Nephron (organoid): ENCODE results near the gene CLDN4.

Experiments
- H3K27ac Mint-ChIP-seq, 3 experiments: 2 replicates each; pipeline ENCODE4 v1.8.0; 2020; ENCODE audit warnings: mixed read lengths in 3 of 3, mild to moderate bottlenecking in 2 of 3, moderate library complexity in 1 of 3
- H3K27me3 Mint-ChIP-seq: 2 replicates; pipeline ENCODE4 v1.8.0; 2021; ENCODE audit warnings: low read depth, mild to moderate bottlenecking, moderate library complexity, mixed read lengths
- H3K36me3 Mint-ChIP-seq: 2 replicates; pipeline ENCODE4 v1.8.0; 2020; ENCODE audit warnings: low read depth, mixed read lengths
- H3K4me1 Mint-ChIP-seq: 2 replicates; pipeline ENCODE4 v1.8.0; 2020; ENCODE audit warnings: mixed read lengths
- H3K4me3 Mint-ChIP-seq, 3 experiments: 2 replicates each; pipeline ENCODE4 v1.8.0; 2020; ENCODE audit warnings: mild to moderate bottlenecking in 3 of 3, mixed read lengths in 3 of 3, moderate library complexity in 2 of 3
- H3K9me3 Mint-ChIP-seq: 2 replicates; pipeline ENCODE4 v1.8.0; 2020; ENCODE audit warnings: mixed read lengths
- CTCF ChIP-seq, 3 experiments: fragments of 200-600 bp; sonication (generic); IDR thresholded peaks; one replicate each; pipeline ENCODE4 v1.5.0; 2021; ENCODE audit warnings: antibody characterized with exemption in 3 of 3; ENCODE audit not compliant: unreplicated experiment in 3 of 3

The CLDN4 gene

GRCh38 chr7:73839290-73839689 is 8.5 kb downstream of the CLDN4 start:
- Mint-ChIP-seq H3K4me3 (peak overlapping the region in 1 of 3 experiments; percentile 43), H3K9me3 (no peaks in the 10 kb centered on the region), H3K27me3 (no peaks in the 10 kb centered on the region), H3K4me1 (peaks cover 12% of the 10 kb centered on the region), H3K36me3 (no peaks in the 10 kb centered on the region), H3K27ac (no peak overlapping the region)
- TF ChIP-seq CTCF (IDR thresholded peaks at IDR 0.05; ENCODE audit: unreplicated experiment in 3 of 3) = no peak

- H3K9me3 Mint-ChIP-seq = no peaks in the 10 kb centered on the region
- no peak for TF ChIP-seq CTCF (IDR thresholded peaks at IDR 0.05; ENCODE audit: unreplicated experiment in 3 of 3)
- H3K4me1 Mint-ChIP-seq = peaks cover 16% of the 10 kb centered on the region
- peak overlapping the region in 2 of 3 experiments; percentile 43 to 49 for H3K4me3 Mint-ChIP-seq
- H3K27me3 Mint-ChIP-seq = peaks cover 4% of the 10 kb centered on the region
- peak overlapping the region in 1 of 3 experiments; percentile 31 for H3K27ac Mint-ChIP-seq
- H3K36me3 Mint-ChIP-seq = no peaks in the 10 kb centered on the region
Observed at GRCh38 chr7:73839743-73840714, 9.2 kb downstream of the CLDN4 start.

- Mint-ChIP-seq H3K27ac (peak overlapping the region in 1 of 3 experiments; percentile 43), H3K27me3 (peaks cover 4% of the 10 kb centered on the region), H3K36me3 (no peaks in the 10 kb centered on the region), H3K4me1 (peaks cover 22% of the 10 kb centered on the region), H3K9me3 (no peaks in the 10 kb centered on the region), H3K4me3 (peak overlapping the region; percentile 55 to 72 (median 67))
- TF ChIP-seq CTCF (IDR thresholded peaks at IDR 0.05; ENCODE audit: unreplicated experiment in 3 of 3) = no peak
Observed at GRCh38 chr7:73840715-73841379, 10.1 kb downstream of the CLDN4 start.

GRCh38 chr7:73841689-73842066 is 10.9 kb downstream of the CLDN4 start:
- Mint-ChIP-seq H3K36me3 (no peaks in the 10 kb centered on the region), H3K9me3 (no peaks in the 10 kb centered on the region), H3K4me1 (peaks cover 27% of the 10 kb centered on the region), H3K27me3 (peaks cover 4% of the 10 kb centered on the region), H3K4me3 (peak overlapping the region; percentile 91 to 93 (median 92)), H3K27ac (no peak overlapping the region)
- no peak for TF ChIP-seq CTCF (IDR thresholded peaks at IDR 0.05; ENCODE audit: unreplicated experiment in 3 of 3)

GRCh38 chr7:73842067-73842976 is 11.5 kb downstream of the CLDN4 start, which contains the start of gene METTL27:
TSS of gene METTL27 (minus strand) at chr7:73842516. CDS start at chr7:73842140, 376 bp downstream.
- Mint-ChIP-seq H3K4me3 (peak within 1 kb of the TSS; percentile 91 to 93 (median 92)), H3K27me3 (peaks cover 4% of the 10 kb centered on the region), H3K36me3 (no peaks in the 10 kb centered on the region), H3K9me3 (no peaks in the 10 kb centered on the region), H3K27ac (peak within 1 kb of the TSS; percentile 58 to 89 (median 87)), H3K4me1 (peaks cover 27% of the 10 kb centered on the region)
- TF ChIP-seq CTCF (IDR thresholded peaks at IDR 0.05; ENCODE audit: unreplicated experiment in 3 of 3) = no peak
